GM18861 (cell line): Measurements from ENCODE around the gene SPPL2B.
"Not testable (repeated sequence)": the region's sequence is repeated elsewhere in the genome, so short reads cannot be mapped to it uniquely, and the experiment has no call there.

Experiments
- ATAC-seq: cut with Tn5 transposase; IDR thresholded peaks from one replicate; pipeline ENCODE4 v1.9.1; 2021; ENCODE audit not compliant: unreplicated experiment

The SPPL2B gene, protein sequence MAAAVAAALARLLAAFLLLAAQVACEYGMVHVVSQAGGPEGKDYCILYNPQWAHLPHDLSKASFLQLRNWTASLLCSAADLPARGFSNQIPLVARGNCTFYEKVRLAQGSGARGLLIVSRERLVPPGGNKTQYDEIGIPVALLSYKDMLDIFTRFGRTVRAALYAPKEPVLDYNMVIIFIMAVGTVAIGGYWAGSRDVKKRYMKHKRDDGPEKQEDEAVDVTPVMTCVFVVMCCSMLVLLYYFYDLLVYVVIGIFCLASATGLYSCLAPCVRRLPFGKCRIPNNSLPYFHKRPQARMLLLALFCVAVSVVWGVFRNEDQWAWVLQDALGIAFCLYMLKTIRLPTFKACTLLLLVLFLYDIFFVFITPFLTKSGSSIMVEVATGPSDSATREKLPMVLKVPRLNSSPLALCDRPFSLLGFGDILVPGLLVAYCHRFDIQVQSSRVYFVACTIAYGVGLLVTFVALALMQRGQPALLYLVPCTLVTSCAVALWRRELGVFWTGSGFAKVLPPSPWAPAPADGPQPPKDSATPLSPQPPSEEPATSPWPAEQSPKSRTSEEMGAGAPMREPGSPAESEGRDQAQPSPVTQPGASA

GRCh38 chr19:2328401-2329148 is at the start of gene SPPL2B, which contains the start of gene LSM7:
TSS of gene SPPL2B (plus strand) at chr19:2328684. CDS start at chr19:2328710, 26 bp downstream.
TSS of gene LSM7 (minus strand) at chr19:2328586. CDS start at chr19:2328566, 20 bp downstream.
- no peak for ATAC-seq

DNA sequence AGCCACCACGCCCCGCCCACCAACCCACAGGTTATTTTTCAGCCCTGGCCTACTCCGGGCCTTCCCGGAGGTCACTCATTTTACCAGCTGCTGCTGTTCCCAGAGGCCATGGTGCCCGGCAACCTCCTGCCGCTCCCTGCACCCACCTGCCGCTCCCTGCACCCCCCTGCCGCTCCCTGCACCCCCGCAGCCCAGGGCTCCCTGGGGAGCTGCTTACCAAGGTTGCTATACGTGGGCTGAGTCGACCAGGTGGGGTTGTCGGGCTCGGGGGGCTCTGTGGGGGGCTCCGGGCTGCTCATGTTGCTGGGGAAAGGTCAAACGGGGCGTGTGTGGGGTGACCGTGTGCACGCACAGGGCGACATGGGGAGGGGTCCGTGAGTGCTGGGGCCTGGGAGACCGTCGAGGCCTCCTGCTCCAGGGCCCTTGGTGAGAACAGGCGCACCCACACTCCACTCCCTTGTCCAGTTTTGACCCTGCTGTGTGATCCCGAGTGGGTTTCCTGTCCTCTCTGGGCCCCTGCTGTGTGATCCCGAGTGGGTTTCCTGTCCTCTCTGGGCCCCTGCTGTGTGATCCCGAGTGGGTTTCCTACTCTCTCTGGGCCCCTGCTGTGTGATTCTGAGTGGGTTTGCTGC is 47.7 kb upstream of the SPPL2B start:
- no peak for ATAC-seq

DNA sequence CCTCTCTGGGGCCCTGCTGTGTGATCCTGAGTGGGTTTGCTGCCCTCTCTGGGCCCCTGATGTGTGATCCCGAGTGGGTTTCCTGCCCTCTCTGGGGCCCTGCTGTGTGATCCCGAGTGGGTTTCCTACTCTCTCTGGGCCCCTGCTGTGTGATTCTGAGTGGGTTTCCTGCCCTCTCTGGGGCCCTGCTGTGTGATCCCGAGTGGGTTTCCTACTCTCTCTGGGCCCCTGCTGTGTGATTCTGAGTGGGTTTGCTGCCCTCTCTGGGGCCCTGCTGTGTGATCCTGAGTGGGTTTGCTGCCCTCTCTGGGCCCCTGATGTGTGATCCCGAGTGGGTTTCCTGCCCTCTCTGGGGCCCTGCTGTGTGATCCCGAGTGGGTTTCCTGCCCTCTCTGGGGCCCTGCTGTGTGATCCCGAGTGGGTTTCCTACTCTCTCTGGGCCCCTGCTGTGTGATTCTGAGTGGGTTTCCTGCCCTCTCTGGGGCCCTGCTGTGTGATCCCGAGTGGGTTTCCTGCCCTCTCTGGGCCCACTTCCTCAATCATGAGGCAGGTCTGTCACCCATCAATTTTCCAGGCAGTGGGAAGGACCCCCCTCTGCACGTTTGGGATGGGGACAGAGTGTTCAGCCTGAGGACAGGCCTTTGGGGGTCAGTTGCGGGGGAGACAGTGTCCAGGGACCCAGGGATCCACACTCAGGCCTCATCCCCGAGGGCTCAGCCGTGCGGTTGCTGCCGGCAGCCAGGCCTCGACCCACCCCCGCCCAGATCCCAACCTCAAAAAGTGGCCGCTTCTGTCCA is 47.0 kb upstream of the SPPL2B start:
- not testable (repeated sequence) for ATAC-seq

DNA sequence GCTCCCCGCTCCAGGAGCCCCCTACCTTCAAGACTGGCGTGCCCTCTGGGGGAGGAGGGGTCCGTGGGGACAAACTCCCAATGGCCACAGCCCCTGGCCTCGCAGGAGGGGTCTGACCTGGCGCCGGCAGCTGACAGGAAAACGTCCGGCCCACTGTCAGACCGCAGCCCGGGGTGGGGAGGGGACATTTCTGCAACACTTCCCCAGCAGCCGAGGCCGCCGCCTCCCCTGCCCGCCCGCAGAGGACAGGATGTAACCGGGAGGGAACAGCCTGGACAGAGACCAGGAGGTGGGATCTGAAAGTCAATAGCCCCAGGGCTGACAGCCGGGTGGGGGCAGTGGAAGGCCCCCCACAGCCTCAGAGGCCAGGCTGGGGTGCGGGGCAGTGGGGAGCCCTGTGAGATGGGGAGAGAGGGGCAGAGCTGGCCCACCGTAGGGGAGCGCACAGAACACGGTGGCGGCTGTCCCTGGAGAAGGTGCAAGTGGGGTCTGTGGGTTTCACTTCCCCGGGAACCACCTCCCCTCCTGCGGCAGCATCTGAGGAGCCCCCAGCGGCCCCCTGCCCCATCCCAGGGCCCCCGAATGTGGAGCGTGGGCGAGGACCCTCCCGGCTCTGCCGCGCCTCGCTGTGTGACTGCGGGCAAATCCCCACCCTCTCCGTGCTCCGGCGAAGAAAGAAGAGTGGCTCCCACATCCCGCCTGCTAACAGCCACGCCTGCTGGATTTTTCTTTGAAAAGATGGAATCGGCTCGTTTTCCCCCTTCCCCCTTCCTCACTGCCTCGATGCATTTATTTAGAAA is 46.2 kb upstream of the SPPL2B start, which contains the start of gene PEAK3:
PEAK3 (minus strand) TSS at position 114 of the 800 bp plus-strand sequence. CDS start 1,244 bp downstream, outside the sequence.
- no peak for ATAC-seq

DNA sequence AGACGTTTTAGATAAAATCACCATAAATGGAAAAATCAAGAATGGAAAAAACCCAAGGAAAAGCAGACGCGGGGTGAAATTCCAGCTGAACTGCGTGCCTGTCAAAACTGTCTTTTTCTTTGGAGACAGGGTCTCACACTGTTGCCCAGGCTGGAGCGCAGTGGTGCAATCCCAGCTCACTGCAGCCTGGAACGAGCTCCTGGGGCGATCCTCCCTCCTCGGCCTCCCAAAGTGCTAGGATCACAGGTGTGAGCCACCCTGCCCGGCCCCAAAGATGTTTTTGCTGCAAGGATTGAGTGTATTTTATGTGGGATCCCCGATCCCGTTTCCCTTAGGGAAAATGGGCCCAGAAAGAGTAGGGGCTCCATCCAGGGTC is 45.6 kb upstream of the SPPL2B start:
- no peak for ATAC-seq

DNA sequence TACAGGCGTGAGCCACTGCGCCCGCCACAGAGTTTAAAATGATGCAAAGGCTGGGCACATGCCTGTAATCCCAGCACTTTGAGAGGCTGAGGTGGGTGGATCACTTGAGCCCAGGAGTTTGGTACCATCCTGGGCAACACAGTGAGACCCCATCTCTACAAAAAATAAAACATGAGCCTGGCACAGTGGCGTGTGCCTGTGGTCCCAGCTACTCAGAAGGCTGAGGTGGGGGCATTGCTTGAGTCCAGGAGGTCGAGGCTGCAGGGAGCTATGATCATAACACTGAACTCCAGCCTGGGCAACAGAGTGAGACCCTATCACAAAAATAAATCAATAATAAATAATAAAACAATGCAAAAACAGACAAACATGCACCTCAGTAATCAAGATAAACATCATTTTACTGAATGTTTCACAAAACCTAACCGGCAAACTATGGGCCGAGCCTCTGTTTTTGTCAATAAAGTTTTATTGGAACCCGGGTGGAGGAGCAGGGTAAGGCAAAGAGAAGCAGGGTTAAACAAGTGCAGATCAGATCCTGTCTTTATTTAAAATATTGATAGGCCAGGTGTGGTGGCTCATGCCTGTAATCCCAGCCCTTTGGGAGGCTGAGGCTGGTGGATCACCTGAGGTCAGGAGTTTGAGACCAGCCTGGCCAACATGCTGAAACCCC is 44.5 kb upstream of the SPPL2B start:
- no peak for ATAC-seq

- no peak for ATAC-seq
Measured at GRCh38 chr19:2286402-2287140, 41.9 kb upstream of the SPPL2B start.

DNA sequence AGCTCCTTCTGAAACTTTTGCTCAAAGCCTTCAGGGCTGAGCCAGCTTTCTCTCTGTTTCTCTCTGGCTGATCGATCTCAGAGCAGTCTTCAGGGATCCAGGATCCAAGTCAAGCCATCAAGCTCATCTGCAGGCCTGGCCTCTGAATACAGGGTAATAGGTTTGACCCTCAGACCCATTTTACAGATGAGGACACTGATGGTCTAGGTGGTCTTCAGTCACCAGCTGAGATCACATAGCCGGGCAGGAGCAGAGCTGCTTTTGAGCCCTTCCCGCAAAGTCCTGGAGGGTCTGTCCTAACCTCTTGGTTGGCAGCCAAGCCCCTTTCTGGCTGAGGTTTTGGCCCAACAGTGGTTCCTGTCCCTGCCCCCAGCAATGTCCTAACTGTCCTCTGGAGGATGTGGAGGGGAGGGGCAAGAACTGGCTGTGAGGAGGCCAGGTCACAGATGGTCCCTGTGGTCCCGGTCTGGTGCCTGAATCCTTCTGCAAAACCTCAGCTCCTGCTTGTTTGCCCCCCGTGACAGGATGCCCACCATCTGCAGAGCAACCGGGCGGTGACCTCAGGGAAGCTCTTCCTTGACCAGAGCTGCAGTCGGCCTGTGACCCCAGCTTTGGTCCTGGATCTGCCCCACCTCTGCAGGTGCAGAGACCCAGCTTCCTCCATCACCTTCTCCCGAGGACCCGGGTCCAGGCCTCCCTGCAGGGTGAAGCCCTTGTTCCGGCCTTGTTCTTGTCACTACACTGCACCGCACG is 40.7 kb upstream of the SPPL2B start:
- no peak for ATAC-seq

DNA sequence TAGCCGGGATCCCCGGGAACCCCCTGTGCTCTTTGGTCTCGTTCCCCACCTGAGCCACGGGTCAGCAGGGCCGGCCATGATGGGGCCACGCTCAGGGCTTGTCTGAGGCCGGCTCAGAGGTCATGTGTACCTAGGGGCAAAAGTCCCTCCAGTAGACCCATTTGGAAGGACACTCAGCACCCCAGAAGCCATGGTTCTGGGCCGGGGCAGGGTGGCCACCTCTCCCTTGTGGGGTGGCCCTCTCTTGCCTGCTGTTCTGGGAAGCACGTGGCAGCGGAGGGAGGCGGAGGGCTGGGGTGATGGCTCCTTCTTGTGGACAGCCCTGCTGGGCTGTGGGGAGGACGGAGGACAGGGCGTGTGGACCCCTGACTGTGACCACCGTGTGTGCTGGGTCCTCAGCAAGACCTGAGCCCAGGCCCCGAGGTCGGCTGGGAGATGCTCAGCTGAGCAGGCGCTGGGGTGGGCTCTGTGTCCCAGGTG is 40.1 kb upstream of the SPPL2B start:
- no peak for ATAC-seq

GRCh38 chr19:2288818-2289713 is 39.4 kb upstream of the SPPL2B start:
- ATAC-seq: no peak

DNA sequence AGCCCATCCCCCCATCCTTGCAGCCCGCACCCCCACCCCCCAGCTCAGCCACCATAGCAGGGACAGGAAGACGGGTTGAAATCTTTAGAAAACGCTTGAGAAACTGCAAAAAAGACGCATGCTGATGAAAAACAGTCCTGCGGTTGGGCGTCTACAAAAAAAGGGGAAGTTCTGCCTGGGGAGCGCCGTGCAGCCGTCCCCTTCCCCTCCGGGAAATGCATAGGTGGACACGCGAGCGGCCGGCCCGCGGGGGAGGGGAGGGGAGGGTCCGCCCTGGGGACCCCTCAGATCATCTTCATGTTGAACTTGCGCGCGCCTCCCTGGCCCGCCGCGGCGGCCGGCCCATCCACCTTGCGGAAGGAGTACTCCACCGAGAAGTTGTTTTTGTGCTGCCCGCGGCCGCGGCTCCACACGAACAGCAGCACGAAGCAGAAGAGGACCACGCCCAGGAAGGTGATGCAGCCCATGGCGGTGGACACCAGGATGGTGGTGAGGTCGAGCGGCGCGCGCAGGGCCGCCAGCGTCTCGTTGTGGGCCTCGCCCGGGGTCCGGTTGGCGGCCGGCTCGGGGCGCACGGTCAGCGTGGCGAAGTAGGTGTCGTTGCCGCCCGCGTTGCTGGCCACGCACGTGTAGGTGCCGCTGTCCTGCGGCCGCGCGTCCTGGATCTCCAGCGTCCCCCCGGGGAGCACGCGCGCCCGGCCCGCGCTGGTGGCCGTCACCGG is 38.6 kb upstream of the SPPL2B start:
- ATAC-seq: peak; percentile 36

DNA sequence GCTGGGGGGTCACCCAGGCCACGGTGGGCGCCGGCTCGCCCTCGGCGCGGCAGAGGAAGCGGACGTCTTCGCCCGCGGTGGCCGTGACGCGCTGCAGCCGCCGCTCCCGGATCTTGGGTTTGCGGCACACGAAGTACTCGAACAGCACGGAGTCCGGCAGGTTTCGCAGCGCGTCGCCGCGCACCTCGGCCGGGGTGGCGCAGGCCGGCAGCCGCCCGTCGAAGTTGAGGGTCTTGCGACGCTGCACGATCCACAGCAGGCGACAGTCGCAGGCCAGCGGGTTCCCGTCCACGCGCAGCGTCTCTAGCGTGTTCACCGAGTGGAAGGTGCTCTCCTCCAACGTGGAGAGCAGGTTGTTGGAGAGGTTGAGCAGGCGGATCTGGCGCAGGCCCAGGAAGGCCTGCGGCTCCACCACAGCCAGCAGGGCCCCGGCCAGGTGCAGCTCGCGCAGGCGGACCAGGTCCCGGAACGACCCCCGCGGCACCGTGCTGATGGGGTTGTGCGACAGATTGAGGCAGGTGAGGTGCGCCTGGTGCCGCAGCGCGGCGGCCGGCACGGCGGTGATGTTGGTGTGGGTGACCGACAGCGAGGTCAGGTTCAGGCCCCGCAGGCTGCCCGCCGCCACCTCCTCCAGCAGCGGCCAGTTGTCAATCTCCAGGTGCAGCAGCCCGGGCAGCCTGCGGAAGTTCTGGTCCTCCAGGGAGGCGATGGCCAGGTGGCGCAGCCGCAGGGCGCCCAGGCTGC is 37.9 kb upstream of the SPPL2B start:
- peak; percentile 17 for ATAC-seq

GRCh38 chr19:2291185-2291751 is 37.2 kb upstream of the SPPL2B start:
- no peak for ATAC-seq

DNA sequence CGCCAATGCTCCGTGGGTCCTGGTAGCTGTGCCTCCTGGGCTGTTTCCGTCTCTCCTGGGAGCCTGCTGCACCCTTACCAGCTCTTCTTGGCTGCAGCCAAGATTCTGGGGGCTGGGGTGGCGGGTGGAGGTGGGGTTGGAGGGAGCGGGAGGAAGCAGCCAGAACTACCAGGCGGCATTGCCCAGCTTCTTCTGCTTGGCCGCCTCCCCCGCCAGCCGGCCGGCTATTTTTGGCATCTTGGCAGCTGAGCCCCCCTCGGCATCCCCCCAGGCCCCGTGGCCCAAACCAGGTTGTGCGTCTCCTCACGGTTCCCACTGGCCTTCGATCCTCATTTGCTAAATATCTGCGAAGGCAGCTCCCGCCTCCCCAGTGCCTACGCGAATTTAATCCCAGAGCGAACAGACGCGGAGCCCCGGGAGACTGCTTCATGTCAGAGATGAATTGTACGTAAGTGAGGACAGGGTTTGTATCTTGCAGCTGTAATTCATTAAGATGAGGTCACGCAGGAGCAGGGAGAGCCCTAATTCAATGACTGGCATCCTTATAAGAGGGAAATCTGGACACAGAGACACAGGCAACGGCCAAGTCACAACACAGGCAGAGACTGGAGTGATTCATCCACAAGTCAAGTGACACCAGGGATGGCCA is 33.7 kb upstream of the SPPL2B start:
- no peak for ATAC-seq
